ENCODE measurements around the gene NHLRC4.

- TF ChIP-seq POLR2A (IDR thresholded peaks at IDR 0.05; ENCODE audit: insufficient read depth in 1 of 2, low read depth in 2 of 2, low read length in 2 of 2) (no peak), ZNF780A (CRISPR knock-in tag; IDR thresholded peaks at IDR 0.05) (no peak), TBP (CRISPR knock-in tag; IDR thresholded peaks at IDR 0.05) (no peak), PCBP1 (IDR thresholded peaks at IDR 0.05; ENCODE audit: borderline replicate concordance, low read depth, low read length) (no peak), NFYB (CRISPR knock-in tag; IDR thresholded peaks at IDR 0.05) (no peak), CC2D1A (CRISPR knock-in tag; IDR thresholded peaks at IDR 0.05) (no peak), PHF8 (CRISPR knock-in tag; IDR thresholded peaks at IDR 0.05) (no peak), NR1H2 (CRISPR knock-in tag; IDR thresholded peaks at IDR 0.05; ENCODE audit: borderline replicate concordance, low read depth) (no peak), CTCF (CRISPR knock-in tag; IDR thresholded peaks at IDR 0.05) (no peak), HCFC1 (IDR thresholded peaks at IDR 0.05; ENCODE audit: low read depth, low read length) (no peak)
- TF ChIP-seq, protein P1, sequence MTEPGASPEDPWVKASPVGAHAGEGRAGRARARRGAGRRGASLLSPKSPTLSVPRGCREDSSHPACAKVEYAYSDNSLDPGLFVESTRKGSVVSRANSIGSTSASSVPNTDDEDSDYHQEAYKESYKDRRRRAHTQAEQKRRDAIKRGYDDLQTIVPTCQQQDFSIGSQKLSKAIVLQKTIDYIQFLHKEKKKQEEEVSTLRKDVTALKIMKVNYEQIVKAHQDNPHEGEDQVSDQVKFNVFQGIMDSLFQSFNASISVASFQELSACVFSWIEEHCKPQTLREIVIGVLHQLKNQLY (CRISPR knock-in tag; IDR thresholded peaks at IDR 0.05) = no peak
Observed at GRCh38 chr16:580946-581498, 14.2 kb downstream of the NHLRC4 start.
